ENCODE data around the gene PARD6B. TPM values are rescaled to one million over a fixed set of nuclear protein-coding genes. Genes with fewer than 3 reads are reported as not detected.

Gene PARD6B
- total and polyA plus RNA-seq, 2 donors (not counting 3 experiments of a cell fraction or from before 2014, with no cell fraction given): 0.03 TPM; not detected in 1

GRCh38 chr20:50729901-50730764 is 1.2 kb upstream of the PARD6B start:
- no TSS peak for BruUV-seq (replicated peaks)
- TF ChIP-seq FOS (IDR thresholded peaks at IDR 0.05; ENCODE audit: borderline replicate concordance, insufficient read depth, low read length) (no peak), POLR2A (IDR thresholded peaks at IDR 0.05; ENCODE audit: low read depth, low read length) (no peak), JUN (IDR thresholded peaks at IDR 0.05; ENCODE audit: borderline replicate concordance, insufficient read depth, insufficient read length, low read depth) (no peak), MYC (IDR thresholded peaks at IDR 0.05; ENCODE audit: low read depth, low read length) (no peak), POLR2AphosphoS5 (IDR thresholded peaks at IDR 0.05; ENCODE audit: insufficient read depth, low read depth, low read length) (no peak), GATA2 (IDR thresholded peaks at IDR 0.05; ENCODE audit: insufficient read depth, insufficient read length, low read depth, low read length) (no peak), CTCF (IDR thresholded peaks at IDR 0.05; ENCODE audit: extremely low read depth in 1 of 2, insufficient read depth in 1 of 2, low read depth in 1 of 2, low read length in 2 of 2) (no peak), EZH2 (IDR thresholded peaks at IDR 0.05; ENCODE audit: borderline replicate concordance, low read depth, low read length, severe bottlenecking) (no peak), MAX (IDR thresholded peaks at IDR 0.05; ENCODE audit: insufficient read depth, insufficient read length) (no peak)
- FAIRE-seq (no peak), DNase-seq (ENCODE audit: low read depth, low spot score) (no peak)
- Histone ChIP-seq H3K4me1 (ENCODE audit: control insufficient read depth, extremely low read depth, insufficient read depth, low read length) (no peaks in the 10 kb centered on the region), H3K9me1 (replicated peaks; ENCODE audit: control insufficient read depth, extremely low read depth, insufficient read depth, low read length) (no peaks in the 10 kb centered on the region), H4K20me1 (replicated peaks; ENCODE audit: control insufficient read depth, extremely low read depth, insufficient read depth, low read length) (no peaks in the 10 kb centered on the region), H3K79me2 (ENCODE audit: control insufficient read depth, insufficient read depth, low read length) (no peaks in the 10 kb centered on the region), H3K4me2 (ENCODE audit: insufficient read depth, low read length) (peak overlapping the region; percentile 36), H3K9me3 (replicated peaks; ENCODE audit: control insufficient read depth, insufficient read depth, low read length) (no peaks in the 10 kb centered on the region), H2AFZ (ENCODE audit: low read depth, low read length) (peak overlapping the region; percentile 21), H3K27me3 (ENCODE audit: control insufficient read depth in 2 of 2, insufficient read depth in 2 of 2, low read length in 2 of 2) (peaks cover 19 to 24% of the 10 kb centered on the region in 2 experiments), H3K27ac (ENCODE audit: insufficient read depth, low read depth, low read length) (no peak overlapping the region), H3K36me3 (ENCODE audit: control insufficient read depth in 2 of 2, extremely low read depth in 1 of 2, insufficient read depth in 2 of 2, low read length in 2 of 2) (no peaks in the 10 kb centered on the region), H3K9ac (replicated peaks; ENCODE audit: extremely low read depth, insufficient read depth, low read length) (no peak overlapping the region), H3K4me3 (replicated peaks in 1 of 3; ENCODE audit: insufficient read depth in 1 of 3, low read depth in 1 of 3, low read length in 3 of 3) (peak overlapping the region in 2 of 3 experiments; percentile 45 to 56)
- intact Hi-C loops (cut with micrococcal nuclease) (no loop called here), dilution Hi-C loops (cut with MboI; ENCODE audit: extremely low pct_ligation_motif_present, low sequenced_read_pairs) (no loop called here)
- POLR2A ChIA-PET: no interaction called here
- CTCF ChIA-PET: interaction anchor here (0.6 to 3.4 kb wide), 4 partner anchors 14 to 766 kb away, joined by 3 to 25 read pairs (median 4); no protein-coding TSS in a partner anchor

All from endothelial cell of umbilical vein (primary cell).